GM23338 (cell line): ENCODE measurements around the gene POLR3K. TPM values are rescaled to one million over a fixed set of nuclear protein-coding genes. Genes with fewer than 3 reads are reported as not detected.
A peak's percentile ranks its signal among the peaks of the same experiment; 100 is the strongest.

ENCODE experiments used
- ATAC-seq: fragments of 200-7000 bp; cut with Tn5 transposase; 3 replicates; pipeline ENCODE4 v1.9.1; 2020
- DNase-seq: peaks from one replicate; pipeline ENCODE4 v3.0.0-alpha.2; 2015; ENCODE audit warnings: low spot score
- H2AFZ ChIP-seq: fragments of 200-600 bp; sonication (generic); 2 replicates; pipeline ENCODE4 v1.8.0; 2016; ENCODE audit warnings: antibody characterized with exemption, mild to moderate bottlenecking, moderate library complexity
- H3F3A ChIP-seq: fragments of 200-600 bp; sonication (generic); replicated peaks from 2 replicates; pipeline ENCODE4 v1.8.0; 2017; ENCODE audit warnings: antibody characterized with exemption, mixed run types, low read depth
- H3K27ac ChIP-seq: fragments of 200-600 bp; sonication (generic); 2 replicates; pipeline ENCODE4 v1.6.1; 2016; ENCODE audit warnings: low read depth
- H3K27me3 ChIP-seq: fragments of 200-600 bp; sonication (generic); 2 replicates; pipeline ENCODE4 v1.8.0; 2016; ENCODE audit warnings: mild to moderate bottlenecking, mixed run types, moderate library complexity; ENCODE audit not compliant: insufficient read depth
- H3K36me3 ChIP-seq: fragments of 200-600 bp; sonication (generic); 2 replicates; pipeline ENCODE4 v1.8.0; 2016; ENCODE audit warnings: mild to moderate bottlenecking; ENCODE audit not compliant: insufficient read depth
- H3K4me1 ChIP-seq: fragments of 200-600 bp; sonication (generic); 2 replicates; pipeline ENCODE4 v1.8.0; 2016; ENCODE audit warnings: mild to moderate bottlenecking, moderate library complexity; ENCODE audit not compliant: insufficient read depth
- H3K4me2 ChIP-seq: fragments of 200-600 bp; sonication (generic); 2 replicates; pipeline ENCODE4 v1.7.1; 2017; ENCODE audit warnings: mixed run types
- H3K4me3 ChIP-seq: fragments of 200-600 bp; sonication (generic); 2 replicates; pipeline ENCODE4 v1.6.1; 2016; ENCODE audit warnings: mixed run types
- H3K79me2 ChIP-seq: fragments of 200-600 bp; sonication (generic); replicated peaks from 2 replicates; pipeline ENCODE4 v1.8.0; 2017; ENCODE audit warnings: mild to moderate bottlenecking; ENCODE audit not compliant: insufficient read depth
- H3K9me2 ChIP-seq: fragments of 200-600 bp; sonication (generic); 2 replicates; pipeline ENCODE4 v1.8.0; 2017; ENCODE audit not compliant: insufficient read depth
- H4K20me1 ChIP-seq: fragments of 200-600 bp; sonication (generic); replicated peaks from 2 replicates; pipeline ENCODE4 v1.8.0; 2017; ENCODE audit warnings: mild to moderate bottlenecking; ENCODE audit not compliant: insufficient read depth
- H3K27ac Mint-ChIP-seq: 2 replicates; pipeline ENCODE4 v1.8.0; 2020; ENCODE audit warnings: inconsistent platforms, mild to moderate bottlenecking, moderate library complexity, mixed read lengths
- H3K27me3 Mint-ChIP-seq: 3 replicates; pipeline ENCODE4 v1.8.0; 2022; ENCODE audit warnings: low read depth, mild to moderate bottlenecking, moderate library complexity, mixed read lengths, inconsistent platforms; ENCODE audit not compliant: insufficient read depth, poor library complexity
- H3K36me3 Mint-ChIP-seq: 3 replicates; pipeline ENCODE4 v1.8.0; 2021; ENCODE audit warnings: low read depth, mild to moderate bottlenecking, inconsistent platforms, moderate library complexity, mixed read lengths
- H3K4me1 Mint-ChIP-seq: 3 replicates; pipeline ENCODE4 v1.8.0; 2020; ENCODE audit warnings: mild to moderate bottlenecking, inconsistent platforms, mixed read lengths
- H3K4me3 Mint-ChIP-seq: 3 replicates; pipeline ENCODE4 v1.8.0; 2021; ENCODE audit warnings: moderate library complexity, mild to moderate bottlenecking, inconsistent platforms, mixed read lengths
- H3K9me3 Mint-ChIP-seq: 3 replicates; pipeline ENCODE4 v1.8.0; 2020; ENCODE audit warnings: moderate library complexity, mild to moderate bottlenecking, inconsistent platforms, mixed read lengths
- CREB1 ChIP-seq: fragments of 250-450 bp; sonication (Bioruptor Pico); IDR thresholded peaks from 2 replicates; pipeline ENCODE4 v1.5.0; 2020; ENCODE audit warnings: low read depth, mild to moderate bottlenecking, moderate library complexity
- CTCF ChIP-seq, 2 experiments: fragments of 200-600 bp in 1 of 2; sonication (generic) in 1 of 2; conservative IDR thresholded peaks; 2 replicates each; pipeline versions ENCODE4 v1.5.1 to v1.6.1; 2016 to 2017; ENCODE audit warnings: antibody characterized with exemption in 2 of 2, low read depth in 2 of 2, mild to moderate bottlenecking in 2 of 2, moderate library complexity in 1 of 2
- EZH2 ChIP-seq: fragments of 200-600 bp; sonication (generic); IDR thresholded peaks from one replicate; pipeline ENCODE4 v1.8.0; 2017; ENCODE audit warnings: antibody characterized with exemption, mild to moderate bottlenecking, low read depth; ENCODE audit not compliant: unreplicated experiment
- EZH2phosphoT487 ChIP-seq: fragments of 200-600 bp; sonication (generic); IDR thresholded peaks from one replicate; pipeline ENCODE4 v1.8.1; 2018; ENCODE audit warnings: antibody characterized with exemption; ENCODE audit not compliant: unreplicated experiment
- JUNB ChIP-seq: IDR thresholded peaks from one replicate; pipeline ENCODE4 v1.6.1; 2016; ENCODE audit warnings: antibody characterized with exemption; ENCODE audit not compliant: unreplicated experiment
- POLR2AphosphoS5 ChIP-seq: IDR thresholded peaks from 2 replicates; pipeline ENCODE4 v1.6.1; 2016; ENCODE audit warnings: antibody characterized with exemption, low read depth
- REST ChIP-seq: IDR thresholded peaks from one replicate; pipeline ENCODE4 v1.6.1; 2018; ENCODE audit warnings: antibody characterized with exemption; ENCODE audit not compliant: unreplicated experiment
- ZNF114 ChIP-seq: fragments of 250-450 bp; sonication (Bioruptor Pico); IDR thresholded peaks from 2 replicates; pipeline ENCODE4 v1.5.0; 2020; ENCODE audit warnings: mild to moderate bottlenecking, moderate library complexity
- polyA plus RNA-seq: library from polyadenylated mRNA; unstranded; fragments of >200 nt; fragmentation: Nextera tagmentation; extraction: Ambion mirVana; gene quantifications from 2 replicates; pipeline ENCODE4 v1.2.1, GENCODE V29; 2016
- total RNA-seq: library from RNA; depleted of rRNA; stranded (reverse); fragments of >200 nt; shearing (Covaris generic); gene quantifications from 2 replicates; pipeline ENCODE4 v1.2.3, GENCODE V29; 2014
- TF ChIP-seq, protein P1 (sequence below): fragments of 250-450 bp; sonication (Bioruptor Pico); IDR thresholded peaks from 2 replicates; pipeline ENCODE4 v1.5.0; 2020; ENCODE audit warnings: mild to moderate bottlenecking, moderate library complexity

Gene POLR3K
- total and polyA plus RNA-seq, 2 experiments from 2014 or later, result 17.8 to 58.5 TPM

GRCh38 chr16:34648-34987 is 18.8 kb downstream of the POLR3K start:
- H2AFZ ChIP-seq, result no peak overlapping the region
- 0 out of 2 replicates have a peak, but pooled peaks cover 5% of the 10 kb centered on the region for H4K20me1 ChIP-seq
- H3K27me3 ChIP-seq, result no peaks in the 10 kb centered on the region
- H3K27ac ChIP-seq, result no peak overlapping the region
- no peak overlapping the region for H3K4me3 ChIP-seq
- no peaks in the 10 kb centered on the region for H3K36me3 ChIP-seq
- peak; percentile 0 for DNase-seq
- Mint-ChIP-seq H3K4me3 (no peak overlapping the region), H3K9me3 (no peaks in the 10 kb centered on the region; the same call in 2 of the 3 replicates), H3K36me3 (peaks cover 10% of the 10 kb centered on the region; the same call in 2 of the 3 replicates), H3K4me1 (peaks cover 2% of the 10 kb centered on the region; the same call in 1 of the 3 replicates), H3K27me3 (peaks cover 3% of the 10 kb centered on the region), H3K27ac (no peak overlapping the region)
- H3K9me2 ChIP-seq, result no peaks in the 10 kb centered on the region
- H3F3A ChIP-seq, result no peaks in the 10 kb centered on the region
- no peaks in the 10 kb centered on the region for H3K79me2 ChIP-seq
- no peaks in the 10 kb centered on the region for H3K4me1 ChIP-seq
- H3K4me2 ChIP-seq, result no peak overlapping the region
- TF ChIP-seq REST (no peak), JUNB (no peak), ZNF114 (CRISPR knock-in tag) (no peak), CREB1 (CRISPR knock-in tag) (no peak), EZH2phosphoT487 (no peak)
- ATAC-seq, result no peak

GRCh38 chr16:33877-34647 is 19.3 kb downstream of the POLR3K start:
- no peak overlapping the region for H3K4me3 ChIP-seq
- no peak overlapping the region for H2AFZ ChIP-seq
- H3K79me2 ChIP-seq, result no peaks in the 10 kb centered on the region
- no peak overlapping the region for H3K4me2 ChIP-seq
- ATAC-seq (no peak), DNase-seq (no peak)
- Mint-ChIP-seq H3K27ac (no peak overlapping the region), H3K36me3 (peaks cover 10% of the 10 kb centered on the region; the same call in 2 of the 3 replicates), H3K9me3 (no peaks in the 10 kb centered on the region; the same call in 2 of the 3 replicates), H3K4me3 (no peak overlapping the region), H3K27me3 (peaks cover 3% of the 10 kb centered on the region), H3K4me1 (no peaks in the 10 kb centered on the region; the same call in 2 of the 3 replicates)
- H3K36me3 ChIP-seq, result no peaks in the 10 kb centered on the region
- no peaks in the 10 kb centered on the region for H3F3A ChIP-seq
- no peaks in the 10 kb centered on the region for H3K4me1 ChIP-seq
- H3K27me3 ChIP-seq, result no peaks in the 10 kb centered on the region
- no peak overlapping the region for H3K27ac ChIP-seq
- H3K9me2 ChIP-seq, result no peaks in the 10 kb centered on the region
- 0 out of 2 replicates have a peak, but pooled peaks cover 5% of the 10 kb centered on the region for H4K20me1 ChIP-seq
- TF ChIP-seq EZH2 (no peak), POLR2AphosphoS5 (no peak), EZH2phosphoT487 (no peak), CREB1 (CRISPR knock-in tag) (no peak), CTCF (conservative IDR thresholded peaks at IDR 0.05; ENCODE audit: low read depth in 2 of 2) (no peak)
- TF ChIP-seq, protein P1, sequence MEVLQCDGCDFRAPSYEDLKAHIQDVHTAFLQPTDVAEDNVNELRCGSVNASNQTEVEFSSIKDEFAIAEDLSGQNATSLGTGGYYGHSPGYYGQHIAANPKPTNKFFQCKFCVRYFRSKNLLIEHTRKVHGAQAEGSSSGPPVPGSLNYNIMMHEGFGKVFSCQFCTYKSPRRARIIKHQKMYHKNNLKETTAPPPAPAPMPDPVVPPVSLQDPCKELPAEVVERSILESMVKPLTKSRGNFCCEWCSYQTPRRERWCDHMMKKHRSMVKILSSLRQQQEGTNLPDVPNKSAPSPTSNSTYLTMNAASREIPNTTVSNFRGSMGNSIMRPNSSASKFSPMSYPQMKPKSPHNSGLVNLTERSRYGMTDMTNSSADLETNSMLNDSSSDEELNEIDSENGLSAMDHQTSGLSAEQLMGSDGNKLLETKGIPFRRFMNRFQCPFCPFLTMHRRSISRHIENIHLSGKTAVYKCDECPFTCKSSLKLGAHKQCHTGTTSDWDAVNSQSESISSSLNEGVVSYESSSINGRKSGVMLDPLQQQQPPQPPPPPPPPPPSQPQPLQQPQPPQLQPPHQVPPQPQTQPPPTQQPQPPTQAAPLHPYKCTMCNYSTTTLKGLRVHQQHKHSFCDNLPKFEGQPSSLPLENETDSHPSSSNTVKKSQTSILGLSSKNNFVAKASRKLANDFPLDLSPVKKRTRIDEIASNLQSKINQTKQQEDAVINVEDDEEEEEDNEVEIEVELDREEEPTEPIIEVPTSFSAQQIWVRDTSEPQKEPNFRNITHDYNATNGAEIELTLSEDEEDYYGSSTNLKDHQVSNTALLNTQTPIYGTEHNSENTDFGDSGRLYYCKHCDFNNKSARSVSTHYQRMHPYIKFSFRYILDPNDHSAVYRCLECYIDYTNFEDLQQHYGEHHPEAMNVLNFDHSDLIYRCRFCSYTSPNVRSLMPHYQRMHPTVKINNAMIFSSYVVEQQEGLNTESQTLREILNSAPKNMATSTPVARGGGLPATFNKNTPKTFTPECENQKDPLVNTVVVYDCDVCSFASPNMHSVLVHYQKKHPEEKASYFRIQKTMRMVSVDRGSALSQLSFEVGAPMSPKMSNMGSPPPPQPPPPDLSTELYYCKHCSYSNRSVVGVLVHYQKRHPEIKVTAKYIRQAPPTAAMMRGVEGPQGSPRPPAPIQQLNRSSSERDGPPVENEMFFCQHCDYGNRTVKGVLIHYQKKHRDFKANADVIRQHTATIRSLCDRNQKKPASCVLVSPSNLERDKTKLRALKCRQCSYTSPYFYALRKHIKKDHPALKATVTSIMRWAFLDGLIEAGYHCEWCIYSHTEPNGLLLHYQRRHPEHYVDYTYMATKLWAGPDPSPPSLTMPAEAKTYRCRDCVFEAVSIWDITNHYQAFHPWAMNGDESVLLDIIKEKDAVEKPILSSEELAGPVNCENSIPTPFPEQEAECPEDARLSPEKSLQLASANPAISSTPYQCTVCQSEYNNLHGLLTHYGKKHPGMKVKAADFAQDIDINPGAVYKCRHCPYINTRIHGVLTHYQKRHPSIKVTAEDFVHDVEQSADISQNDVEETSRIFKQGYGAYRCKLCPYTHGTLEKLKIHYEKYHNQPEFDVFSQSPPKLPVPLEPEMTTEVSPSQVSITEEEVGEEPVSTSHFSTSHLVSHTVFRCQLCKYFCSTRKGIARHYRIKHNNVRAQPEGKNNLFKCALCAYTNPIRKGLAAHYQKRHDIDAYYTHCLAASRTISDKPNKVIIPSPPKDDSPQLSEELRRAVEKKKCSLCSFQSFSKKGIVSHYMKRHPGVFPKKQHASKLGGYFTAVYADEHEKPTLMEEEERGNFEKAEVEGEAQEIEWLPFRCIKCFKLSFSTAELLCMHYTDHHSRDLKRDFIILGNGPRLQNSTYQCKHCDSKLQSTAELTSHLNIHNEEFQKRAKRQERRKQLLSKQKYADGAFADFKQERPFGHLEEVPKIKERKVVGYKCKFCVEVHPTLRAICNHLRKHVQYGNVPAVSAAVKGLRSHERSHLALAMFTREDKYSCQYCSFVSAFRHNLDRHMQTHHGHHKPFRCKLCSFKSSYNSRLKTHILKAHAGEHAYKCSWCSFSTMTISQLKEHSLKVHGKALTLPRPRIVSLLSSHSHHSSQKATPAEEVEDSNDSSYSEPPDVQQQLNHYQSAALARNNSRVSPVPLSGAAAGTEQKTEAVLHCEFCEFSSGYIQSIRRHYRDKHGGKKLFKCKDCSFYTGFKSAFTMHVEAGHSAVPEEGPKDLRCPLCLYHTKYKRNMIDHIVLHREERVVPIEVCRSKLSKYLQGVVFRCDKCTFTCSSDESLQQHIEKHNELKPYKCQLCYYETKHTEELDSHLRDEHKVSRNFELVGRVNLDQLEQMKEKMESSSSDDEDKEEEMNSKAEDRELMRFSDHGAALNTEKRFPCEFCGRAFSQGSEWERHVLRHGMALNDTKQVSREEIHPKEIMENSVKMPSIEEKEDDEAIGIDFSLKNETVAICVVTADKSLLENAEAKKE (CRISPR knock-in tag), result no peak
